NCI-H187 (cell line): ENCODE data around the gene SEMA3E.
A peak's percentile ranks its signal among the peaks of the same experiment; 100 is the strongest.
"Not testable (repeated sequence)": the region's sequence is repeated elsewhere in the genome, so short reads cannot be mapped to it uniquely, and the experiment has no call there.

ENCODE experiments used
- DNase-seq, 2 experiments: peaks; one replicate each; lab custom pipeline; 2025; lab: John Stamatoyannopoulos, UW

SEMA3E gene

GRCh38 chr7:83648464-83649241 lies at the start of gene SEMA3E:
Gene SEMA3E (minus strand): TSS chr7:83649139.
- no peak for DNase-seq

- DNase-seq, result no peak
Measured at GRCh38 chr7:83697804-83698530, 49.0 kb upstream of the SEMA3E start.

DNA sequence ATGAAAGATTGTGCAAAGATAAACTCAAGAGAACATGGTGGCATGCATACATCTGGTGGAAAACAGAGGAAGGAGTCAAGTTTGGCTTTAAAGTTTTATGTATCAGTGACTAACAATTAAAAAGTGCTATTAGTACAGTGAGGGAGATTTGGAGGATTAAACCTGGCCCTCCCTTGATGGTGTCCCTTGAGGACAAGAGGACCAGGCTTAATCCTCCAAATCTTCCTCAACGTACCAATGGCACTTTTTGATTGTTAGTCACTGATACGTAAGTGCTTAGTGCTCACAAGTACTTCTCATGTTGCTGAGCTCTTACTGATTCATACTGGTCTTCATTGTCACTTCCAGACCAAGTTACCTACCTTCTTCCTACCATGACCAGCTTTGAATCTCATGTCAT lies 47.2 kb upstream of the SEMA3E start:
- DNase-seq, result no peak

GRCh38 chr7:83695128-83695960 lies 46.4 kb upstream of the SEMA3E start:
- no peak for DNase-seq

DNA sequence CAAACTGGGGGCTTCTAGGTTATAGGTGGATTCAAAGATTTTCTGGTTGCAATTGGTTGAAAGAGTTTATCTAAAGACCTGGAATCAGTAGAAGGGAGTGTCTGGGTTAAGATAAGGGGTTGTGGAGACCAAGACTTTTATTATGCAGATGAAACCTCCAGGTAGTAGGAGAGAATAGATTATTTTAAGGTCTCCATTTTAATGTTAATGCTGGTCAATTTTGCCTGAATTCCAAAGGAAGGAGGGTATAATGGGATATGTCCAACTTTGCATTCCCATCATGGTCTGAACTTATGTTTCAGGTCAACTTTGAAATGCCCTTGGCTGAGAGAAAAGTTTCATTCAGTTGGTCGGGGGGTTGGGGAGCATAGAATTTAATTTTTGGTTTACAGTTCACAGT lies 44.3 kb upstream of the SEMA3E start:
- DNase-seq, result no peak

GRCh38 chr7:83691095-83691494 lies 42.2 kb upstream of the SEMA3E start:
- no peak for DNase-seq

DNA sequence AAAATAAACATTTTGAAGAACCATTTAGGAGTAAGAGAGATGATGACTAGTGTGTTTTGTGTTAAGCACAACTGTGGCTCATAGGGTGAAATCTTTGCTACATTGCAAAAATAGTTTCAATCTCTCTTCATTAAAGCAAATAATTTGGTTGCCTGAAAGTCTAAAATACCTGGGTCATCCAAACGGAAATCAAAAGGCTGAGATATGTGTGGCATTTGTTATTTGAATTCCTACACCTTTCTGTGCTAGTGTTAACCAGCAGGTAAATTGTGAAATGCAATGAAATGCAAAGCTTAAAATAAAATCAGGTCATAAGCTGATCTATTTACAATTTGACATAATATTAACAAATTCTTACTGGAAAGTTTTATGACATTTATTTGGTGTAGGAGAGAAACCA lies 40.9 kb upstream of the SEMA3E start:
- DNase-seq, result no peak

DNA sequence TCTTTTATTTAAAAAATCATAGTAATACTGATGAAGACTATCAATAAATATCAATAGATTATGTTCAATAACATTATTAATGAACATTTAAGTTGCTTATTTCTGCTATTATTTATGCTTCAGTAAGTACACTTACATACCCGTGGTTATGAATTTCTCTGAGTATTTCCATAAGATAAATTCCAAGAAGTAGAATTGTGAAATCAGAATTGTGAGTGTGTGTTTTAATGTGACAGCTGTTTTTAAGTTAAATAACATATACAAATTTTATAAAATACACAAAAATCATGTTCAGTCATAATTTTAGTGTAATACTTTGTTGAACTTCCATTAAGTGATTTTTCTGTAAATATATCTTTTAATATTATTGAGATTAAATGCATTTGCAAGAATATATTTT lies 37.5 kb upstream of the SEMA3E start:
- DNase-seq, result no peak

GRCh38 chr7:83684928-83685327 lies 36.0 kb upstream of the SEMA3E start:
- no peak for DNase-seq

DNA sequence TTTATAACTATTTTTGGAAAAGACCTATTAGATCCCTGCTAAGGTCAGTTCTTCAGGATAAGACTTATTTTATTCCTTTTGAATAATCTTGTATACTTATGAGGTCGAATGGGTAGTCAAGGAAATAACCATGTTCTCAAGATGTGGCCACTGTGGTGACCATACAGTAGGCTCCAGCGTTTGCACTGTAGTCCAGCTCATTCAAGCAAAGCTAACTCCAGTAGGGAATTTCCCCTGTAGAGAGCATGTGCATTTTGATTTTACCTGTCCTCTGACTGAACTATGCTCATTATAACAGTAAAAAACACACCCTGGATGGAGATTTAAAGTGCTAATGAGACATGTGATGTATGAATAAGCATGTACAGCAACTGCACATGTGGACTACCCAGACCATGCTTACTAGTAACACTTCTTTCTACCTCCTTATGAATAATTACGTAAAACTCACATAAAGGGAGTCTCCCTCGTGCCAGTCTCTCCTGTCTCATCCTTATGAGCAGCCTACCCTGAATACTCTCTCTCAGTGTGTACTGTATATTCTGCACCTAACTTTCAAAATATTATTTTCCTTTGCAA lies 32.4 kb upstream of the SEMA3E start:
- no peak for DNase-seq

DNA sequence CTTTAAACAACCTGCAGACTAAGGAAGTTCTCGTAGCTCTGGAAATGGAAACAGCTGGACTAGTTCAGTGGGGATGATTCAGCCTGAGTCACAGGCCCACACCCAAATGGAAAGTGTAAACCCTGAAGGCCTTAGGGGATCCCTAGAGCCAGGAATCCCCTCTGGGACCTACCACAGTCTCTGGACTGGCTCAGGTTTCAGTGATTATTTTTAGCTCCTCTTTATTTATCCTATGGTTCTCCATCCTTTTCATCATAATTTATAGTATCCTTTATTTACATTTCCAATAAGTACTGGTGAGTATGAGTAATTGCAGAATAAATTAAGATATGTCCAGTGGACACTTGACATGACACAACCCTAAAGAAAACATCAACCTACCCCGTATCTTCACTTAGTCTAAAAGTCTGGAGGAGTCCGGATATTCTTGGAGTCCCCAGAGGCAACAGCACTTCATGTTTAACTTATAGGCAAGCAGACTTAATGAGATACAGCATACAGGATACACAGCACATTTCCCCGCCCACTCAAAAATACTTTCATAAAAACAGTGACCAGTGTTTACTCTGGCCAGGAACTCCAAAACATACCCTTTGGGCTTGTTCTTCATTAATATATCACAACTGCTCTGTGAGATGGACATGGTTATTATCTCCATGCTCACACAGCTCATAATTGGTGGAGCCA lies 28.4 kb upstream of the SEMA3E start:
- DNase-seq, result peak in 1 of 2 experiments; percentile 30

- not testable (repeated sequence) for DNase-seq
Measured at GRCh38 chr7:83673291-83673690, 24.4 kb upstream of the SEMA3E start.

DNA sequence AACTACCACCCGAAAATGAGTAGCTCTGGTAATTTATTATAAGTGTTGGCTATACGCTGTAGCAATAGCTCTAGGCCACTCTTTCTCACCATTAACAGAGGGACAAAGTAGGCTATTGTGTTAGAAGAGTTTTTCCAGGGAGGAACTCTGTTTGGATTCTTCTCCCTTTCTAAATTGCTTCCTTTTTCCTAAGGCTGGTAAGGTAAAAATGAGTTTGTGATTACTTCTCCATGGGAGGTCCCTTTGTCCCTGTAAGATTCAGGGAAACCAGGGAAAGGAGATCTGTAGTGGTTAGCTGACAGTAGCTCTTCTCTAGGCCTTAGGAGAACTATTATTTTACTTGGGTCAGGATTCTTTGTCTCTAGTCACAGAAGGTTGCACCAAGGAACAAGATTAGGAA lies 23.2 kb upstream of the SEMA3E start:
- no peak for DNase-seq

DNA sequence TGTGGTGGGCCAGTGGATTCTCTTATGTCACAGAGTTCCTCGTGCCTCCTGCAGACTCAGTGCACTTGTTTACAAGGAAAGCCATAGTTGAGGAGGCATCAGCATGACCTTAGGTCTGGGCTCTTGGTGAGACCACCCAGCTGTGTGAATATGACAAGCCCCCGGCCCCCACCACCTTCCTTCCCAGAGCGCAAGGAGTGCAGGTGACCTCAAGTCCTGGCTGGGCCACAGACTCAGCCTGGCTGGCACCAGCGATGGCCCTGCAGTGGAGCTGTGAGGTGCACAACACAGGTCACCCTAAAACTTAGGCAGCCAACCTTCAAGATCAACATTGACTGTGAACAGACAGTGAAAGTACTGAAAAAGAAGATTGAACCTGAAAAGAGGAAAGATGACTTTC lies 14.2 kb upstream of the SEMA3E start:
- no peak for DNase-seq

DNA sequence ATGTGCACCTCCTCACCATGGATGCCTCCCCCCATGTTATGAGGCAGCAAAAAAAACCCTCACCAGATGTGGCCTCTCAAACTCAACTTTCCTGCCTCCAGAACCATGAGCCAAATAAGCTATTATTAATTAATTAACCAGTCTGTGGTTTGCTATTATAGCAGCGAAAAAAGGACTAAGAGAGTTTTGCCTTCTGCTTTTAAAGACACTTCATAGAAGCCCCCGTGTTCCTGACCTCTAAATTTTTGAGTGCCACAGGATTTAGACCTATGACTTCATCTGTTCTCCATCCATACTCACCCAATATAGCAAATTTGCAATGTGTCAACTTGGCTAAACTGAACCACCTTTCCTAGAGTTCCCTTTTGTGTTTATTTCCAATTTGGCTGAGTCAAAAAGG lies 9.2 kb upstream of the SEMA3E start:
- no peak for DNase-seq

DNA sequence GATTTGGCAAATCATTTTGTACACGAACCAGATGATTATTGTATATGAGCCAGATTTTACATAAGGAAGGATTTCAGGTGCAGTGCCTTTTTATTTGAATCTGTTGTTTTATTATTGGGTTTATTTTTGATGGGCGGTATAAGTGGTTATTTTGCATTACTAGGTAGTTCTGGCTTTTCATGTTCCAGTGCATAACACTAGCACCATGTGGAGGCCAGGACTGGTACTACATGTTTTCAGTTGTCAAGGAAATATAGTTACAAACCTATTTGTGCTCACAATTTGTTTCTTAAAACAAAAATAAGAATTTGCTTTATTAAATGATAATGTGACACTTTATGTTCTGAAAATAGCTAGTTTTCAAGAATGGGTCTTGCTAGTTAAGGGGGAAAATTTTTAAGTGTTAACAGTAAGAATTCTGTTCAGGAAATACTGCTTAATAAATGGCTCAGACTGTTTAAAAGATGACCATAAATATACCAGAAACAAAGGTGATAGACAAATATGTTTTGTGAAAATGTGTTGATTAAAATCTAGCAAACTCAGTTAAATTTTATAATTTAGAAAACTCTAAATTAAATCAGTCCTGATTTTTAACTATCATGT lies 7.1 kb upstream of the SEMA3E start:
- DNase-seq, result peak in 1 of 2 experiments; percentile 21

- DNase-seq, result no peak
Measured at GRCh38 chr7:83652481-83652880, 3.5 kb upstream of the SEMA3E start.

- DNase-seq, result no peak
Measured at GRCh38 chr7:83649701-83650100, 762 bp upstream of the SEMA3E start.

DNA sequence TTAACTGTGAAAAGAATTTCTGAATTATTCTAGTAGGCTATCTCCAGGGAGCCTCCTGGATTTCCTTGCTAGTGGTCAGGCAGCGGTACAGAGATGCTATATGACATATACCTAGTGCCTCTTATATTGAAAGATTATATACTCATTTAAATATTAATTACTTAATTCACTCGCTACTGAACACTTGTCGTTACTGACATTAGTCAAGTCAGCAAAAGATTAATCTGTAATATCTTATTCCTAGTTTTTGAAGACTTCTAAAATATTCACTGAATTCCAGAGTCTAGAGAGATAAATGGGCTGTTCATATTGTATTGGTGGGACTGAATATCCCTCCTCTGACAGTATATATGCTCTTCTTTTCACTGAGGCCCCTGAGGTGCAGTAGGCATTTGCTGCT lies 2.9 kb downstream of the SEMA3E start:
- DNase-seq, result no peak

DNA sequence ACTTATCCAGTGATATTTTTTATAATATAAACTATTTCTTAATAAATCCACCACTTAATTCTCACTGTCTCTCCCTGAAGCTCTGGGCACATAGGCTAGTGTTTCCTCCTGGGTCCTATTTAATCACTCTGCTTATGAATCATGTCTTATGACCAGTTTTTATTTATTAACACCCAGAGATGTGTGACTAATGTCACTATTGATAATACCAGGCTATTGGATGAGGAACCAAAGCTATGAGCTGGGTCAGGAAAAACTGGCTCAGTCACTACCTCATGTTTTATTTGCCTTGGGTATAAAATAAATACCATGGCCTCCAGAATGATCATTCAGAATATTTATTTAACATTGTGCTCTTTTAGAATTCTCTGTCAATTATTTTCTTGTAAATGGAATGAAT lies 5.2 kb downstream of the SEMA3E start:
- no peak for DNase-seq

GRCh38 chr7:83643012-83643411 lies 5.9 kb downstream of the SEMA3E start:
- DNase-seq, result no peak
